ENCODE measurements around the gene KIAA0513.

KIAA0513 gene

GRCh38 chr16:85074225-85074914 lies 46.8 kb downstream of the KIAA0513 start:
- DNase-seq = no peak

- no peak for DNase-seq
Observed at GRCh38 chr16:85075236-85075924, 47.8 kb downstream of the KIAA0513 start.

DNA sequence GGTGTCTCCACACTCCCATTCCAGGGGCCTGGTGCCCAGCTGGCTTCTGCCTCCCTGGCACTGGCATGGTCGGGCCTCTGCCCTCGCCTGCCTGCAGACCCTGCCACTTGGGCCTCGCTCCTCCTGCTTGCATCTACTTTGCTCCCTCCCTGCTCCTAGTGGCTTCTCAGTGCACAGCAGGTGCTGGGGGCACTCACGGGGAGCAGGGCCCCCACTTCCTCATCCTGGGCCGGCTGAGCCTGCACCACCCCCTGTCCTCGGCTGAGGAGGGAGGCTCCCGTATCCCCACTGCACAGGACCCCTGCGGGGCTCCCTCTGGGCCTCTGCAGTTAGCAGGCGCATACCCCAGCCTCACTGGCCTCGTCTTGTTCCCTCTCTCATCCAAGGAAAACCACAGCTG lies 49.4 kb downstream of the KIAA0513 start:
- DNase-seq = no peak

- DNase-seq = no peak
Observed at GRCh38 chr16:85077576-85078125, 50.1 kb downstream of the KIAA0513 start.

- no peak for DNase-seq
Observed at GRCh38 chr16:85078226-85078625, 50.6 kb downstream of the KIAA0513 start.

DNA sequence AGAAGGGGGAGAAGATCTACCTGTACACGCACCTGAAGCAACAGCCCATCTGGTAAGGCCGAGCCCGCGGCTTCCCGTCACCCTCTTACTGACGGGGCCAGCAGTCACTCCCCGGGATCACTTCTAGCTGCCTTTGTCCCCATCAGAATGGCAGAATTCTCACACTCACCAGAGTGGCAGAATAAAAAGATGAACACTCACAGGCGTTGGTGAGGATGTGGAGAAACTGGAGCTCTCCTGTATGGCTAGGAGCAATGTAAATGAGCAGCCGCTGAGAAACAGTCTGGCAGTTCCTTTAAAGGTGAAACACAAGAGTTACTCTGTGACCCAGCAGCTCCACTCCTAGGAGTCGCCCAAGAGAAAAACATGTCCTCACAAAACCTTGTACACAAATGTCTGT lies 51.4 kb downstream of the KIAA0513 start:
- DNase-seq = no peak

DNA sequence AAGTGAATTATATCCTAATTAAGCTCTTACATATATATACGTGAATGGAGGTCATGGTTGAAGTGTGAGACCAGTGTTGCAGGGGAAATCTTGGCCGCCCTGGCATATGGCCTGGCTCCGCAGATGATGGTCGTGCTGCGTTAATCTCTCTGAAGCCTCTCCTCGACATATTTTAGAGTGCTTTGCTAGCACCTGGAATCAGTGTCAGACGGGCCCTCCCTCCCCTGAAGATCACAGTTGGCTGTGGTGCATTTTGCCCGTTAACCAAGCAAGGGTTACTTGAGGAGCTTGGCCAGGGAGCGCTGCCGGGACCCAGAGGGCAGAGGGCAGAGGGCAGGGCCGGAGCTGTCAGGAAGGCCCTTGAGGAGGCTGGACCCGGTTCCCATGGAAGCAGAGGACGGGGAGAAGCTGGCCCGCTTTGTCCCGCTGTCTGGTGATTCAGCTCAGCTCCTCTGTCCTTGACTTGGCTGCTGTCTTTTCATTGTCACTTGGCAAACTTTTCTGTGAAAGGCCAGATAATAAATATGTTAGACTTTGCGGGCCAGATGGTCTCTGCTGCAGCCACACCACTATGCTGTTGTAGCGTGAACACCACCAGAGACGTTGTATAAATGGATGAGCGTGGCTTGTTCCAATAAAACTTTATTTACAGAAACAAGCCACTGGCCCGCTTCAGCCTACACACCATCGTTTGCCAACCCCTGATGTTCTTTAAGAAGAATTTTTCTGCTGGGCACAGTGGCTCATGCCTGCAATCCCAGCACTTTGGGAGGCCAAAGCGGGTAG lies 52.4 kb downstream of the KIAA0513 start:
- DNase-seq = no peak

DNA sequence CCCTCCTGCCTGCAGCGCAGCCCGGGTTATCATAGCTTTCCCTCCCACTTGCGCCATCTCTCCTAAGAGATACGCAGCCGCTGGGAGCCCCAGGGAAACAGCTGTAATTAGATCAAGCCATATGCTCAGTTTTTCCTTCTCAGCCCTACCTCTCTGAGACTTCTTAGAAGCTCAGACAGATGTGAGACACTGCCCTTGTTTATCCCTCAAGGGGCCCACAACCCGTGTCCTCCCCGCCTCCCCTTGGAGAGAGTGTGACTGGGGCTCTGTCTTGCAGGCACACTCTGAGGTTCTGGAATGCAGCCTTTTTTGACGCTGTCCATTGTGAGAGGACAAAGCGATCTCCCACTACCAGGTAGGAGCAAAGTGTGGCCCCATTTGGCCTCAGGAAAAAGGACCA lies 53.4 kb downstream of the KIAA0513 start:
- no peak for DNase-seq

DNA sequence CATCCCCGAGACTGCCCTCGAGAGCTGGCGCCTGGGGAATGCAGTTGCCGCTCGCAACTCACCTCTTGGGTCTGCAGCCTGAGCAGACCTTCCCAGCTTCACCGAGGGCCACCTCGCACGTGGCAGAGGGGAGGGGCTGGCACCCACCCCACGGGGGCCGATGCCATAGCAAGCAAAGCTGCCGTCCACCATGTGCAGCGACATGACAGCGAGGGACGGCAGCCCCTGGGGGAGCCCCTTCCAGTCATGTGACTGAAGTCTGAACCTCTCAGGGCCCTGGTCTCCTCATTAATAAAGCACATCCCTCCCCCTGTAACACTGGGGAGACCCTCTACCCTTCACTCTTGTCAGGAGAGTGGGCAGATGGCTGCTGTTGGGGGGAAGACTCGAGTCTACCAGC lies 54.2 kb downstream of the KIAA0513 start:
- DNase-seq = no peak

- peak; percentile 21 for DNase-seq
Observed at GRCh38 chr16:85082173-85083050, 54.8 kb downstream of the KIAA0513 start.

DNA sequence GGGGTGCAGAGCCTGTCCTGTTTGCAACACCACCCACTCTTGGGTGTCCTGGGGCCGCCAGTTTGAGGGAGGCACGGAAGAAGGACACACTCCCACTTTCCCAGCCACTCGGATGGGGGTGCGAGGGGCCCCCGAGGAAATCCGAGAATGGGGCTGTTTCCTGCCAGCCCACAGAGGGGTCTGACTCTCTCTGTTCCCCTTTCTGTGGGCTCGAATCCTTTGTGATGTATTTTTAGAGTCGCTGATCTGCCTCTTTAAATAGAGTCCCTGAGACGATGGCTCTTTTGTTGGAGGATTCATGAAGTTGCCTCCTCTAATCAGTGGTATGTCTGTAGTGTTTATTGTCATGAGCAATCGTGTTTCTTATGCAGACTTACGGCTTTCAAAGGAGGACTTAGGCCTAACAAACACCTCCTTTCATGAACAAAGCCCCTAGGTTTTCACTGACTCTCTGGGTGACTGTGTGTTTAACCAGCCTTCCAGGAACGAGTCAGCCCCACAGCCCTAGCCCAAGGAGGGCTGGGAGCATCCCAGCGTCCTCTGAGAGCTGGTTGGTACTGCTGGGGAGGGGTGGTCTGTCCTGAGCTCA lies 55.5 kb downstream of the KIAA0513 start:
- DNase-seq = no peak

- DNase-seq = no peak
Observed at GRCh38 chr16:85084841-85085510, 57.4 kb downstream of the KIAA0513 start.

- DNase-seq = no peak
Observed at GRCh38 chr16:85085721-85086120, 58.1 kb downstream of the KIAA0513 start.

GRCh38 chr16:85086347-85087291 lies 59.0 kb downstream of the KIAA0513 start:
- DNase-seq = peak; percentile 26

GRCh38 chr16:85087899-85088569 lies 60.4 kb downstream of the KIAA0513 start:
- no peak for DNase-seq

DNA sequence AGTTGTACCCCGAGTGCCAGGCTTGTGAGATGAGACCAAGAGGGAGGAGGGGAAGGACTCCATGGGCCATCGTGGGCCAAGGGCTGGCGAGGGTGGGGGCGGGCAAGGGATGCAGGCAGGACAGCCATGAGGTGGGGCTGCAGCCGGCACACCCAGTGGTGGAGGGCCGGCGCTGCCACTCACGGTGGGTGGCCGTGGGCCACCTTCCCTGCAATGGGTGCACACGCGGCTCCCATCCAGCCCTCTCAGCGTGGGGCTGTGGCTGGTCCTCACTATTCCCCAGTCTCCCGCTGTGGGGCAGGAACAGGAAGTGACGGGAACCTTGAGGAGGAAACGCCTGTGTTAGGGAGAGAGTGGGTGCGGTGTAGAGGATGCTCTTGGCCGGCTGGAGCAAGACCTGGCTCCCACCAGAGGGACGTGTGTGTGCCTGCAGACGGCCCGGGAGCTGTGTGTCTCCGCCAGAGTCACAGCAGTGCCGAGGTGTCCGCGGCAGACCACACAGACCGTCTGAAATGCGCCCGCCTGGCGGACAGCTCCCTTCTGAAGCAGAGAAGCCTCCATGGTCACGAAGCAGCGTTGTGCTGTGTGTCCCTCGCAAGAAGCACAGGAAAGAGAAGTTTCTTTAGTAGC lies 61.1 kb downstream of the KIAA0513 start:
- DNase-seq = no peak

- no peak for DNase-seq
Observed at GRCh38 chr16:85089525-85089924, 61.9 kb downstream of the KIAA0513 start.

DNA sequence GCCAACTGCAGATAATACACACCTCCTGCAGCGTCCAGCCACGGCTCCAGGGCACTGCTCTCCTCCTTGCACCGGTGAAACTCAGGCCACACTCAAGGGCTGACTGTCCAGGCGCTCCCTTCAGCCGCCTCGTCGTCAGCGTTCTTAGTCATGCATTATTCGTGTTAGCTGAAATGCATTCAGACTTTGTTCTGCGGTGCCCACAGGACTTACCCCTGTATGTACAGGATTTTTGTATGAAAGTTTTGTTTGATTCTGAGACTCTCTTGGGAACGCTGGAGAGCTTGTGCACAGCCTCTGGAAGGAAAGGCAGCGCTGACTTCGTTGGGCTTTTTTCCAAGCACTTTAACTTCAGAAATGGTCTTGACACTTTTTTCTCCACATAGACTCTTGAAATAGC lies 62.6 kb downstream of the KIAA0513 start:
- DNase-seq = no peak

DNA sequence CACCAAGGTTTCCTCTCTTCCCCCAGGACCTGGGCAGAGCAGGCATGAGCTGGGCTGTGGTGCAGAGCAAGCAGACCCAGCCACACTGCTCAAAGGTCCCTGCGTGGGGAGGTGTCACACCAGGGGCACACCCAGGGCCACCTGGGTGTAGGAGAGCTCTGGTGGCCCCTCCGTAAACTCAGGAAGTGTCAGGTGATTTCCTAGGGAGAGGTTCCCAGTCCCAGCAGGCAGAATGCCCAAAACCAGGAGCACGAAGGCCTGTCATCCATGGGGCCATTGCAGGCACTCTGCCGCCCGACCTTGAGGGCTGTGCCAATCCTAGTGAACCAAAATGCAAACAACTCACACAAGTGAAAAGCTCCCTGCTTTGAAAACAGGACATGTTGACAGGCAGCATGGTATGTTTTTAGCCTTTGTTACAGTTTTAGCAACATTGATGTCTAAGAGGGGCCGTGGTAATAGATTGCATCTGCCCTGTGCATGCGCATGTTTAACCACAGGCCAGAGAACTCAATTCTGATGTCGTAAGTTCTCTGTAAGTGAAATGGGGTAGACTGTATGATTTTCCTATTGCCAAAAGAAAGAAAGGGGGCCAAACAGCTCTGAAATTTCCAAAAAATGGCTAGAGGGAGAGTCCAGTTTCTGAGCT lies 63.4 kb downstream of the KIAA0513 start:
- no peak for DNase-seq

Measured in NCI-H146 (cell line).